Endothelial cell of umbilical vein (primary cell): ENCODE data around the gene MYOF. TPM values are rescaled to one million over a fixed set of nuclear protein-coding genes. Genes with fewer than 3 reads are reported as not detected.

Source experiments
- BruUV-seq: library from RNA; stranded (reverse); fragments of 400-500 nt; replicated peaks from 2 replicates; lab custom pipeline; 2021; lab: Mats Ljungman, UMichigan
- CTCF ChIA-PET: fragments of 300-600, 350-600 bp; sonication (Branson Sonifier 250); formaldehyde crosslinking; loops from one replicate; lab custom pipeline; 2021; ENCODE audit warnings: antibody characterized with exemption, inconsistent platforms; lab: Charles Lee
- POLR2A ChIA-PET: fragments of 300-600, 350-600 bp; sonication (Branson Sonifier 250); formaldehyde crosslinking; loops from one replicate; lab custom pipeline; 2021; ENCODE audit warnings: antibody characterized with exemption, inconsistent platforms; lab: Charles Lee
- DNase-seq: peaks from one replicate; pipeline ENCODE4 v3.0.0-alpha.2; 2011; ENCODE audit warnings: low read depth, low spot score
- FAIRE-seq: peaks from 2 replicates; lab custom pipeline; 2011; peaks lifted over from hg19 to GRCh38; lab: Jason Lieb, UNC
- H2AFZ ChIP-seq: 2 replicates; pipeline ENCODE4 v1.6.0; 2012; ENCODE audit warnings: low read depth, low read length, control low read depth, inconsistent platforms
- H3K27ac ChIP-seq: 2 replicates; pipeline ENCODE4 v1.5.1; 2011; ENCODE audit warnings: low read depth, mild to moderate bottlenecking, control low read depth, low read length, moderate library complexity; ENCODE audit not compliant: insufficient read depth
- H3K27me3 ChIP-seq, 2 experiments: 2 replicates each; pipeline versions ENCODE4 v1.6.0 to v1.6.1; 2011; ENCODE audit warnings: low read length in 2 of 2, mixed read lengths in 1 of 2; ENCODE audit not compliant: control insufficient read depth in 2 of 2, insufficient read depth in 2 of 2
- H3K36me3 ChIP-seq, 2 experiments: 2 replicates in 1 of 2; 3 replicates in 1 of 2; pipeline ENCODE4 v1.5.1; 2011; ENCODE audit warnings: low read length in 2 of 2, mild to moderate bottlenecking in 1 of 2, moderate library complexity in 1 of 2; ENCODE audit not compliant: control insufficient read depth in 2 of 2, insufficient read depth in 2 of 2; ENCODE audit errors: extremely low read depth in 1 of 2
- H3K4me1 ChIP-seq: 3 replicates; pipeline ENCODE4 v1.5.1; 2011; ENCODE audit warnings: mild to moderate bottlenecking, low read length; ENCODE audit not compliant: control insufficient read depth, insufficient read depth; ENCODE audit errors: extremely low read depth
- H3K4me2 ChIP-seq: 2 replicates; pipeline ENCODE4 v1.6.1; 2011; ENCODE audit warnings: low read length, control low read depth, mixed read lengths; ENCODE audit not compliant: insufficient read depth
- H3K4me3 ChIP-seq, 3 experiments: fragments of 200-600 bp in 1 of 3; sonication (generic), shearing (Covaris generic) in 1 of 3; replicated peaks in 1 of 3; 2 replicates each; pipeline ENCODE4 v1.5.1; 2011 to 2016; ENCODE audit warnings: control low read depth in 3 of 3, low read length in 3 of 3, mild to moderate bottlenecking in 2 of 3, inconsistent platforms in 1 of 3, low read depth in 1 of 3, moderate library complexity in 1 of 3; ENCODE audit not compliant: insufficient read depth in 1 of 3
- H3K79me2 ChIP-seq: 2 replicates; pipeline ENCODE4 v1.6.0; 2012; ENCODE audit warnings: low read length, inconsistent platforms; ENCODE audit not compliant: control insufficient read depth, insufficient read depth
- H3K9ac ChIP-seq: replicated peaks from 2 replicates; pipeline ENCODE3; 2011; ENCODE audit warnings: low read length, control low read depth; ENCODE audit not compliant: insufficient read depth; ENCODE audit errors: extremely low read depth
- H3K9me1 ChIP-seq: replicated peaks from 3 replicates; pipeline ENCODE4 v1.6.0; 2011; ENCODE audit warnings: mild to moderate bottlenecking, low read length; ENCODE audit not compliant: control insufficient read depth, insufficient read depth; ENCODE audit errors: extremely low read depth
- H3K9me3 ChIP-seq: replicated peaks from 2 replicates; pipeline ENCODE4 v1.5.1; 2012; ENCODE audit warnings: low read length, inconsistent platforms; ENCODE audit not compliant: control insufficient read depth, insufficient read depth
- H4K20me1 ChIP-seq: replicated peaks from 2 replicates; pipeline ENCODE3; 2011; ENCODE audit warnings: mild to moderate bottlenecking, low read length; ENCODE audit not compliant: control insufficient read depth, insufficient read depth; ENCODE audit errors: extremely low read depth
- CTCF ChIP-seq, 2 donors: IDR thresholded peaks; 1 replicate in 1 of 2; 2 replicates in 1 of 2; pipeline ENCODE4 v1.5.1; 2011; ENCODE audit warnings: low read length in 2 of 2, mild to moderate bottlenecking in 2 of 2, moderate library complexity in 2 of 2, control low read depth in 1 of 2, inconsistent platforms in 1 of 2, low read depth in 1 of 2; ENCODE audit not compliant: insufficient read depth in 1 of 2; ENCODE audit errors: extremely low read depth in 1 of 2
- EZH2 ChIP-seq: IDR thresholded peaks from 2 replicates; pipeline ENCODE4 v1.6.1; 2012; ENCODE audit warnings: borderline replicate concordance, low read depth, mild to moderate bottlenecking, moderate library complexity, low read length, inconsistent platforms; ENCODE audit not compliant: severe bottlenecking
- FOS ChIP-seq: IDR thresholded peaks from 2 replicates; pipeline ENCODE4 v1.6.1; 2011; ENCODE audit warnings: mild to moderate bottlenecking, low read length, moderate library complexity, borderline replicate concordance; ENCODE audit not compliant: insufficient read depth
- GATA2 ChIP-seq: IDR thresholded peaks from 2 replicates; pipeline ENCODE4 v1.7.0; 2011; ENCODE audit warnings: low read depth, mild to moderate bottlenecking, moderate library complexity, mixed read lengths, low read length; ENCODE audit not compliant: insufficient read length, insufficient read depth
- JUN ChIP-seq: IDR thresholded peaks from 2 replicates; pipeline ENCODE4 v1.6.1; 2011; ENCODE audit warnings: borderline replicate concordance, low read depth; ENCODE audit not compliant: insufficient read length, insufficient read depth
- MAX ChIP-seq: IDR thresholded peaks from 2 replicates; pipeline ENCODE4 v1.6.1; 2011; ENCODE audit not compliant: insufficient read depth, insufficient read length
- MYC ChIP-seq: IDR thresholded peaks from one replicate; pipeline ENCODE4 v1.6.1; 2011; ENCODE audit warnings: mild to moderate bottlenecking, low read depth, low read length
- POLR2A ChIP-seq: IDR thresholded peaks from 2 replicates; pipeline ENCODE4 v1.6.1; 2012; ENCODE audit warnings: low read depth, mild to moderate bottlenecking, control low read depth, low read length
- POLR2AphosphoS5 ChIP-seq: IDR thresholded peaks from 2 replicates; pipeline ENCODE4 v1.6.1; 2012; ENCODE audit warnings: low read depth, mild to moderate bottlenecking, control low read depth, low read length, moderate library complexity; ENCODE audit not compliant: insufficient read depth
- dilution Hi-C: fragments of 300-500 bp; cut with MboI; formaldehyde crosslinking; loops from one replicate; pipeline ENCODE4 v1.15.0; 2019; ENCODE audit warnings: low sequenced_read_pairs; ENCODE audit not compliant: extremely low pct_ligation_motif_present
- intact Hi-C: fragments of 100-400 bp; cut with micrococcal nuclease; formaldehyde crosslinking; loops from one replicate; pipeline ENCODE4 v1.10.0; 2022
- polyA plus RNA-seq, 4 experiments: library from polyadenylated mRNA; depleted of rRNA in 3 of 4; stranded (reverse) in 3 of 4; unstranded in 1 of 4; fragments of >200 nt; gene quantifications; 2 replicates each; pipeline versions ENCODE4 v1.2.1 to v1.2.3, GENCODE V29; 2011 to 2012; ENCODE audit warnings: missing spikeins in 1 of 4
- total RNA-seq: library from RNA; stranded (reverse); gene quantifications from 2 replicates; pipeline ENCODE4 v1.2.3, GENCODE V29; 2021

Gene MYOF
- total and polyA plus RNA-seq, 2 donors (not counting 3 experiments of a cell fraction or from before 2014, with no cell fraction given): 98.4 to 379 TPM

GRCh38 chr10:93437946-93438612 lies 44.1 kb downstream of the MYOF start:
- no peaks in the 10 kb centered on the region for H3K27me3 ChIP-seq
- peak; percentile 73 for FAIRE-seq
- H3K4me2 ChIP-seq: peak overlapping the region; percentile 63
- intact Hi-C loops (loop anchor here (1.0 kb wide), 2 partner anchors 24 to 44 kb away; partner anchors contain the start of gene MYOF), dilution Hi-C loops (no loop called here)
- peak overlapping the region; percentile 100 for H3K27ac ChIP-seq
- no peaks in the 10 kb centered on the region for H3K9me1 ChIP-seq
- H3K4me1 ChIP-seq: peaks cover 57% of the 10 kb centered on the region
- TF ChIP-seq POLR2AphosphoS5: peak; percentile 1
- TF ChIP-seq EZH2: no peak
- TF ChIP-seq FOS: no peak
- TF ChIP-seq GATA2: no peak
- TF ChIP-seq POLR2A: peak; percentile 46
- no peak for TF ChIP-seq MAX
- no peak for TF ChIP-seq CTCF (IDR thresholded peaks at IDR 0.05; ENCODE audit: extremely low read depth in 1 of 2, insufficient read depth in 1 of 2, low read depth in 1 of 2, low read length in 2 of 2)
- TF ChIP-seq JUN: no peak
- TF ChIP-seq MYC: no peak
- H3K9me3 ChIP-seq: no peaks in the 10 kb centered on the region
- ChIA-PET POLR2A (interaction anchor here (0.9 to 2.8 kb wide), 5 partner anchors 16 to 33 kb away, joined by 4 to 14 read pairs (median 6); no protein-coding TSS in a partner anchor), CTCF (interaction anchor here (1.1 to 3.2 kb wide), 7 partner anchors 9 to 61 kb away, joined by 4 to 45 read pairs (median 10); partner anchors contain the start of gene MYOF)
- no peak overlapping the region for H3K4me3 ChIP-seq
- BruUV-seq: no TSS peak
- peak overlapping the region; percentile 97 for H3K9ac ChIP-seq
- H2AFZ ChIP-seq: no peak overlapping the region
- no peaks in the 10 kb centered on the region for H4K20me1 ChIP-seq
- DNase-seq: peak; percentile 52
- peaks cover 0 to under 1% of the 10 kb centered on the region in 2 experiments for H3K36me3 ChIP-seq
- peaks cover 59% of the 10 kb centered on the region for H3K79me2 ChIP-seq
